Sigmoid colon (tissue), 7 donors: ENCODE results near the gene DDX20. TPM values are rescaled to one million over a fixed set of nuclear protein-coding genes. Genes with fewer than 3 reads are reported as not detected.

ENCODE experiments used
- DNase-seq: peaks from one replicate; pipeline ENCODE4 v3.0.0-alpha.2; 2019
- H3K27ac ChIP-seq, 4 donors: fragments of 200-600 bp; sonication (generic); one replicate each; pipeline ENCODE4 v1.5.1; 2016 to 2019; ENCODE audit warnings: mild to moderate bottlenecking in 1 of 4
- H3K27me3 ChIP-seq, 3 donors: fragments of 200-600 bp; sonication (generic); one replicate each; pipeline ENCODE4 v1.5.1; 2019; ENCODE audit warnings: mild to moderate bottlenecking in 1 of 3
- H3K36me3 ChIP-seq, 4 donors: fragments of 200-600 bp; sonication (generic); one replicate each; pipeline ENCODE4 v1.5.1; 2016 to 2019
- H3K4me1 ChIP-seq, 4 donors: fragments of 200-600 bp; sonication (generic); one replicate each; pipeline ENCODE4 v1.5.1; 2017 to 2019
- H3K4me3 ChIP-seq, 4 donors: fragments of 200-600 bp; sonication (generic); one replicate each; pipeline ENCODE4 v1.5.1; 2017 to 2019; ENCODE audit warnings: mild to moderate bottlenecking in 2 of 4, moderate library complexity in 1 of 4
- H3K9me3 ChIP-seq, 4 donors: fragments of 200-600 bp in 3 of 4; sonication (generic) in 3 of 4; one replicate each; pipeline versions ENCODE4 v1.5.1 to v1.6.1; 2013 to 2019
- EP300 ChIP-seq, 4 donors: sonication (generic); formaldehyde crosslinking; IDR thresholded peaks; one replicate each; pipeline ENCODE4 v1.6.1; 2017; ENCODE audit warnings: antibody characterized with exemption in 4 of 4
- POLR2A ChIP-seq, 2 donors: fragments of 450-650 bp; IDR thresholded peaks; one replicate each; pipeline ENCODE4 v1.6.1; 2016; ENCODE audit warnings: antibody characterized with exemption in 2 of 2, mild to moderate bottlenecking in 2 of 2, moderate library complexity in 2 of 2
- POLR2AphosphoS5 ChIP-seq, 4 donors: sonication (generic); formaldehyde crosslinking; IDR thresholded peaks; one replicate each; pipeline ENCODE4 v1.6.1; 2017; ENCODE audit warnings: antibody characterized with exemption in 4 of 4
- WGBS, 2 donors: extraction: QIAGEN DNeasy Blood & Tissue Kit; methylation state at CpG; one replicate each; pipeline ENCODE4 v1.1.7; 2013; 5-methylcytosine and 5-hydroxymethylcytosine counted together
- intact Hi-C: fragments of 100-400 bp; cut with DNase I; formaldehyde crosslinking; loops from one replicate; pipeline ENCODE4 v1.15.1; 2023
- polyA plus RNA-seq, 3 donors: library from polyadenylated mRNA; stranded (reverse); fragments of 200-250 nt; gene quantifications; one replicate each; pipeline ENCODE4 v1.2.3, GENCODE V29; 2013
- total RNA-seq, 4 donors: library from RNA; depleted of rRNA; stranded (reverse); fragments of >200 nt; gene quantifications; one replicate each; pipeline ENCODE4 v1.1.0, GENCODE V29; 2016
- TF ChIP-seq, protein P1 (sequence below), 4 experiments: fragments of 450-650 bp in 3 of 4; fragments of 200-600 bp in 1 of 4; IDR thresholded peaks; one replicate each; pipeline ENCODE4 v1.5.1; 2016 to 2019; ENCODE audit warnings: antibody characterized with exemption in 4 of 4, mild to moderate bottlenecking in 3 of 4, moderate library complexity in 2 of 4
- donor health status: healthy with polysubstance abuse.
- donor health status: Bipolar disorder and iron deficiency.
- donor health status: healthy.

DDX20 gene
- total and polyA plus RNA-seq, 7 donors, result 2.3 to 30.9 (median 18.7) TPM

DNA sequence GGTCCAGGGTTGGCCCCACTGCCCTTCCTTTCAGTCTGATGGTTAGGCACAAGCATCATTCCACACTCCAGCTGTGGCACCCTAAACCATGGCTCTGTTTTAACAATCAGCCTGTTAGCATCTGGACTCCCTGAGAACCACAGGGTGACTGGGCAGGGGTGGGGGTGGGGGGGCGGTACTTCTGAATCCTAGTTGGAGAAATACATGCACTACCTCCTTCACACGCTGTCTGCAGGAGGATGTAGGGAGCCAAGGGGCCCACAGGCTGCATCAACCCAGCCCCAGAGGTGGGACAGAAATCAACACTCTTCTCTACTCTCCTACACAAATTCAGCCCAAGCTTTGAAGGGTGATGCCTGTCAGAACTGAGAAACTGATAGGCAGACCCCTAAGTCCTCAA lies 23.8 kb downstream of the DDX20 start:
- Histone ChIP-seq H3K27me3 (no peaks in the 10 kb centered on the region), H3K9me3 (no peaks in the 10 kb centered on the region), H3K4me3 (no peak overlapping the region), H3K4me1 (peaks cover 0 to 8% (median 0%) of the 10 kb centered on the region in 4 donors), H3K36me3 (peaks cover 0 to 17% (median 0%) of the 10 kb centered on the region in 4 donors), H3K27ac (no peak overlapping the region)
- TF ChIP-seq EP300 (IDR thresholded peaks at IDR 0.05) (no peak), POLR2A (IDR thresholded peaks at IDR 0.05) (no peak), POLR2AphosphoS5 (IDR thresholded peaks at IDR 0.05) (no peak)
- TF ChIP-seq, protein P1, sequence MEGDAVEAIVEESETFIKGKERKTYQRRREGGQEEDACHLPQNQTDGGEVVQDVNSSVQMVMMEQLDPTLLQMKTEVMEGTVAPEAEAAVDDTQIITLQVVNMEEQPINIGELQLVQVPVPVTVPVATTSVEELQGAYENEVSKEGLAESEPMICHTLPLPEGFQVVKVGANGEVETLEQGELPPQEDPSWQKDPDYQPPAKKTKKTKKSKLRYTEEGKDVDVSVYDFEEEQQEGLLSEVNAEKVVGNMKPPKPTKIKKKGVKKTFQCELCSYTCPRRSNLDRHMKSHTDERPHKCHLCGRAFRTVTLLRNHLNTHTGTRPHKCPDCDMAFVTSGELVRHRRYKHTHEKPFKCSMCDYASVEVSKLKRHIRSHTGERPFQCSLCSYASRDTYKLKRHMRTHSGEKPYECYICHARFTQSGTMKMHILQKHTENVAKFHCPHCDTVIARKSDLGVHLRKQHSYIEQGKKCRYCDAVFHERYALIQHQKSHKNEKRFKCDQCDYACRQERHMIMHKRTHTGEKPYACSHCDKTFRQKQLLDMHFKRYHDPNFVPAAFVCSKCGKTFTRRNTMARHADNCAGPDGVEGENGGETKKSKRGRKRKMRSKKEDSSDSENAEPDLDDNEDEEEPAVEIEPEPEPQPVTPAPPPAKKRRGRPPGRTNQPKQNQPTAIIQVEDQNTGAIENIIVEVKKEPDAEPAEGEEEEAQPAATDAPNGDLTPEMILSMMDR (IDR thresholded peaks at IDR 0.05), result no peak
- intact Hi-C loops, result no loop called here
- WGBS, 2 donors, result 89 to 95% methylated on average over 2 of the region's 2 CpGs
- DNase-seq, result no peak

DNA sequence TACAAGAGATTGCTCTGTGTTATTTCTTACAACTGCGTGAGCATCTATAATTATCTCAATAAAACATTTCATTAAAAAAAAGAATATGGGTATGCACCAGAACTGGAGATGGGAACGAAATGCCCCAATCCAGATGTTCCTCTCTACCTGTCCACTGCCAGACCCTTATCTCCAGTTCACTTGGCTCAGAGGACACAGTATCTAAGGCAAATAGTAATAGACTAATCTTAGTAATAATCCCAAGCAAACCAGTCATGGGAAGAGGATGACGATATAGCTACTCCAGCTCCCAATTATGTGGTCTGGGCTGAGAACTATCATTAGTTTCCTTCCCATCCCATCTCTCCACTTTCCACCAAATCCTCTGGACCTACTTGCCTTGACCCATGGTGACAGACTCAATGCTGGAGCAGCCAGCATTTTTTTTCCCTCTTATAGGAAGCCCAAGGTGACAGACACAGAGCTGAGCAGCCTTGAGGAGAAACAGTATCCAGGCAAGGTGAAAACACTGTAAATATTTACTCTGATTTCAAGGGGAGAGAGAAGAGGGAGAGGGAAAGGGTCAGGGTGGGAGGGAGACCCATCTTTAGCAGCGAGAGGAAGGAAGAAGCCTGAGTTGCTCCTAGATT lies 28.7 kb downstream of the DDX20 start:
- Histone ChIP-seq H3K4me3 (no peak overlapping the region), H3K27ac (no peak overlapping the region), H3K36me3 (peaks cover 0 to 16% (median 0%) of the 10 kb centered on the region in 4 donors), H3K9me3 (no peaks in the 10 kb centered on the region), H3K27me3 (no peaks in the 10 kb centered on the region), H3K4me1 (peaks cover 0 to 6% (median 0%) of the 10 kb centered on the region in 4 donors)
- 71 to 77% methylated on average over 4 of the region's 4 CpGs for WGBS, 2 donors
- intact Hi-C loops, result no loop called here
- no peak for DNase-seq
- no peak for TF ChIP-seq POLR2AphosphoS5 (IDR thresholded peaks at IDR 0.05)
- TF ChIP-seq, protein P1 (IDR thresholded peaks at IDR 0.05), result no peak
- TF ChIP-seq POLR2A (IDR thresholded peaks at IDR 0.05), result no peak
- TF ChIP-seq EP300 (IDR thresholded peaks at IDR 0.05), result no peak

DNA sequence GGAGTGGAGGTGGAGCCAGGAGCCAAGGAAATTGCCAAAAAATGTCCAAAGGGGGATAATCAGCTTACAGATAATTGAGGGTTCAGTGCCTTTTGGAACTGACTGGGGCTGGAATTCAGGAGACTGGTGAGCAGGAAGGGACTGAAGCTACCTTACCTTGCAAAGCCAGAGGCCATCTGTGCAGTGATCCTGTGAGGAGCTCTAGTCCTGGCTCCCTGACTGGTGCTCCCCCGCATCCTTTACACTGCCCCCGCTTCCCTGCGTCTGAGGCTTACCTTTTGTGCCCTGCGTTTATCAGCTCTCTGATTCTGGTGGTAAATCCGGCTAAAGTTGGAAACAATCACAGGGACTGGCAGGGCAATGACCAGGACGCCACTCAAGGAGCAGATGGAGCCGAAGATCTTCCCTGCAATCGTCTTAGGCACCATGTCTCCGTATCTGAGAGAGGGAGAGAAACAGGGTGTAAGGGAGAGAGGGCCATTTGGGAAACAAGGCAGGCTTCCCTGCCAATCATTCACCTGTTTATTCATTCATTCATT lies 31.0 kb downstream of the DDX20 start:
- TF ChIP-seq POLR2AphosphoS5 (IDR thresholded peaks at IDR 0.05), result no peak
- no peak for TF ChIP-seq POLR2A (IDR thresholded peaks at IDR 0.05)
- TF ChIP-seq, protein P1 (IDR thresholded peaks at IDR 0.05), result no peak
- TF ChIP-seq EP300 (IDR thresholded peaks at IDR 0.05), result no peak
- intact Hi-C loops, result no loop called here

DNA sequence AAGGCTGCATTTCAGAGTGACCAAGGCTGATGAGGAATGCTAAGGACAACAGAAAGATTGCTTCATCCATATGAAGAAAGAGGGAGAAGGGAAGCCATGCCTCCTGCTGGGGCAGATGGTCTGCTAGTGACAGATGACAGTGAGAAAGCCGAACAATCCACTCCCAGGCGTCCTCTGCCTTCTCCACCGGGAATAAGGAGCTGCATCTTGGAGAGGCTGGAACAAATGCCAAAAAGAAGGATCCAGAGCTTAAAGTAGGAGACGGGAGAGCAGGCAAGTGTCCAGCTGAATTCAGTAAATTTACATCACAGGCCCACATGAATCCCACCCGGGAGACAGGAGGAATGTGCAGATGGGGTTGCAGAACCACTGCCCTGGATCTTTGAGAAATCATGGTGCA lies 33.4 kb downstream of the DDX20 start:
- peaks cover 0 to 9% (median 0%) of the 10 kb centered on the region in 4 donors for H3K4me1 ChIP-seq
- intact Hi-C loops, result loop anchor here (1.0 kb wide), 1 partner anchor 202 kb away; no protein-coding TSS in a partner anchor
- H3K27me3 ChIP-seq, result no peaks in the 10 kb centered on the region
- WGBS, 2 donors, result 67 to 72% methylated on average over 5 of the region's 5 CpGs
- TF ChIP-seq POLR2A (IDR thresholded peaks at IDR 0.05), result no peak
- no peak for TF ChIP-seq POLR2AphosphoS5 (IDR thresholded peaks at IDR 0.05)
- TF ChIP-seq, protein P1 (IDR thresholded peaks at IDR 0.05), result no peak
- no peak for TF ChIP-seq EP300 (IDR thresholded peaks at IDR 0.05)
- H3K36me3 ChIP-seq, result peaks cover 0 to 11% (median 0%) of the 10 kb centered on the region in 4 donors
- no peak overlapping the region for H3K4me3 ChIP-seq
- DNase-seq, result no peak
- H3K9me3 ChIP-seq, result no peaks in the 10 kb centered on the region
- H3K27ac ChIP-seq, result peak overlapping the region in 3 of 4 donors; percentile 26 to 43 (median 36)

More for the DNA sequence above, 31.0 kb downstream of the DDX20 start:
- no peaks in the 10 kb centered on the region for H3K9me3 ChIP-seq
- H3K36me3 ChIP-seq, result peaks cover 0 to 11% (median 0%) of the 10 kb centered on the region in 4 donors
- no peak for DNase-seq
- 90 to 91% methylated on average over 9 of the region's 9 CpGs for WGBS, 2 donors
- H3K27ac ChIP-seq, result no peak overlapping the region
- peaks cover 0 to 9% (median 0%) of the 10 kb centered on the region in 4 donors for H3K4me1 ChIP-seq
- no peak overlapping the region for H3K4me3 ChIP-seq
- H3K27me3 ChIP-seq, result no peaks in the 10 kb centered on the region
